ENCODE measurements around the gene ASB3.
A peak's percentile ranks its signal among the peaks of the same experiment; 100 is the strongest.
"Not testable (repeated sequence)": the region's sequence is repeated elsewhere in the genome, so short reads cannot be mapped to it uniquely, and the experiment has no call there.

Gene ASB3

GRCh38 chr2:53786705-53787613, at the start of gene ASB3, which contains the start of gene ERLEC1:
Gene ASB3, minus strand, starts transcription at chr2:53786953. Its CDS starts 21,381 bp downstream, at chr2:53765572.
Gene ERLEC1, plus strand, starts transcription at chr2:53787044. Its CDS starts 167 bp downstream, at chr2:53787211.
- peak; percentile 89 for DNase-seq

GRCh38 chr2:53829980-53830290, 43.2 kb upstream of the ASB3 start:
- DNase-seq, result not testable (repeated sequence)

- DNase-seq, result no peak
These were observed 42.7 kb upstream of the ASB3 start for GRCh38 chr2:53829273-53829979.

- DNase-seq, result no peak
These were observed 41.6 kb upstream of the ASB3 start for GRCh38 chr2:53828331-53828730.

- no peak for DNase-seq
These were observed 40.8 kb upstream of the ASB3 start for GRCh38 chr2:53827398-53828175.

GRCh38 chr2:53826587-53827397, 40.0 kb upstream of the ASB3 start:
- no peak for DNase-seq

- DNase-seq, result no peak
These were observed 39.3 kb upstream of the ASB3 start for GRCh38 chr2:53826030-53826410.

- DNase-seq, result not testable (repeated sequence)
These were observed 36.9 kb upstream of the ASB3 start for GRCh38 chr2:53823639-53824038.

- DNase-seq, result no peak
These were observed 35.1 kb upstream of the ASB3 start for GRCh38 chr2:53821810-53822209.

- DNase-seq, result no peak
These were observed 34.0 kb upstream of the ASB3 start for GRCh38 chr2:53820711-53821110.

GRCh38 chr2:53820048-53820447, 33.3 kb upstream of the ASB3 start:
- no peak for DNase-seq

GRCh38 chr2:53819634-53820033, 32.9 kb upstream of the ASB3 start:
- no peak for DNase-seq

GRCh38 chr2:53818854-53819435, 32.2 kb upstream of the ASB3 start:
- no peak for DNase-seq

- no peak for DNase-seq
These were observed 26.4 kb upstream of the ASB3 start for GRCh38 chr2:53813151-53813550.

GRCh38 chr2:53811601-53812000, 24.8 kb upstream of the ASB3 start:
- DNase-seq, result no peak

- DNase-seq, result no peak
These were observed 15.9 kb upstream of the ASB3 start for GRCh38 chr2:53802617-53803151.

- DNase-seq, result no peak
These were observed 14.8 kb upstream of the ASB3 start for GRCh38 chr2:53801547-53801946.

GRCh38 chr2:53793821-53794220, 7.1 kb upstream of the ASB3 start:
- DNase-seq, result no peak

GRCh38 chr2:53793261-53793660, 6.5 kb upstream of the ASB3 start:
- DNase-seq, result no peak

GRCh38 chr2:53787614-53788289, 999 bp upstream of the ASB3 start:
- no peak for DNase-seq

- peak; percentile 20 for DNase-seq
These were observed 425 bp downstream of the ASB3 start for GRCh38 chr2:53786352-53786704.
